BE2C (cell line): ENCODE measurements around the gene ZFC3H1.

ENCODE experiments used
- DNase-seq: peaks from one replicate; pipeline ENCODE4 v3.0.0-alpha.2; 2020
- H3K27me3 ChIP-seq: fragments of 250-450 bp; sonication (Bioruptor Pico); 2 replicates; pipeline ENCODE4 v1.5.1; 2020; ENCODE audit warnings: mild to moderate bottlenecking
- H3K36me3 ChIP-seq: fragments of 250-450 bp; sonication (Bioruptor Pico); 2 replicates; pipeline ENCODE4 v1.5.1; 2020; ENCODE audit warnings: mild to moderate bottlenecking
- H3K4me1 ChIP-seq: fragments of 250-450 bp; sonication (Bioruptor Pico); 2 replicates; pipeline ENCODE4 v1.5.1; 2020
- H3K4me3 ChIP-seq: 2 replicates; pipeline ENCODE4 v1.5.1; 2011; ENCODE audit warnings: low read depth, low read length
- H3K9me3 ChIP-seq: fragments of 250-450 bp; sonication (Bioruptor Pico); 2 replicates; pipeline ENCODE4 v1.5.1; 2020
- CTCF ChIP-seq: IDR thresholded peaks from 2 replicates; pipeline ENCODE4 v1.5.1; 2012; ENCODE audit warnings: mild to moderate bottlenecking, low read depth, low read length

ZFC3H1 gene

GRCh38 chr12:71665090-71665463 is 1.4 kb upstream of the ZFC3H1 start:
- peak overlapping the region; percentile 96 for H3K4me3 ChIP-seq
- no peaks in the 10 kb centered on the region for H3K27me3 ChIP-seq
- no peak for DNase-seq
- no peak for TF ChIP-seq CTCF
- peaks cover 2% of the 10 kb centered on the region; the same call in 1 of the 2 replicates for H3K4me1 ChIP-seq
- H3K9me3 ChIP-seq, result no peaks in the 10 kb centered on the region
- H3K36me3 ChIP-seq, result no peaks in the 10 kb centered on the region

- TF ChIP-seq CTCF, result no peak
- no peak for DNase-seq
These were observed 902 bp upstream of the ZFC3H1 start for GRCh38 chr12:71664411-71665089.

GRCh38 chr12:71662849-71663560 is 643 bp downstream of the ZFC3H1 start:
- Histone ChIP-seq H3K9me3 (no peaks in the 10 kb centered on the region), H3K4me3 (peak overlapping the region; percentile 96), H3K4me1 (peaks cover 2% of the 10 kb centered on the region; the same call in 1 of the 2 replicates), H3K36me3 (peaks cover 11% of the 10 kb centered on the region), H3K27me3 (no peaks in the 10 kb centered on the region)
- peak; percentile 48 for DNase-seq
- no peak for TF ChIP-seq CTCF

More at GRCh38 chr12:71664411-71665089, 902 bp upstream of the ZFC3H1 start:
- no peaks in the 10 kb centered on the region for H3K27me3 ChIP-seq
- no peaks in the 10 kb centered on the region for H3K9me3 ChIP-seq
- H3K4me3 ChIP-seq, result peak overlapping the region; percentile 96
- peaks cover 2% of the 10 kb centered on the region; the same call in 1 of the 2 replicates for H3K4me1 ChIP-seq
- H3K36me3 ChIP-seq, result no peaks in the 10 kb centered on the region; the same call in 1 of the 2 replicates

GRCh38 chr12:71661977-71662530 is 1.6 kb downstream of the ZFC3H1 start:
- Histone ChIP-seq H3K4me1 (no peaks in the 10 kb centered on the region; the same call in 1 of the 2 replicates), H3K4me3 (peak overlapping the region; percentile 96), H3K27me3 (no peaks in the 10 kb centered on the region), H3K36me3 (peaks cover 21% of the 10 kb centered on the region), H3K9me3 (no peaks in the 10 kb centered on the region)
- no peak for TF ChIP-seq CTCF
- DNase-seq, result no peak

- no peak for TF ChIP-seq CTCF
- no peaks in the 10 kb centered on the region for H3K9me3 ChIP-seq
- no peak for DNase-seq
- no peaks in the 10 kb centered on the region for H3K4me1 ChIP-seq
- H3K36me3 ChIP-seq, result peaks cover 63% of the 10 kb centered on the region
- H3K27me3 ChIP-seq, result no peaks in the 10 kb centered on the region
- no peak overlapping the region for H3K4me3 ChIP-seq
These were observed 6.9 kb downstream of the ZFC3H1 start for GRCh38 chr12:71656740-71657139.
